A673 (cell line): ENCODE results near the gene TAX1BP1. TPM values are rescaled to one million over a fixed set of nuclear protein-coding genes. Genes with fewer than 3 reads are reported as not detected.

ENCODE experiments used
- BruUV-seq: library from RNA; stranded (reverse); fragments of 400-500 nt; replicated peaks from 2 replicates; lab custom pipeline; 2021; lab: Mats Ljungman, UMichigan
- CTCF ChIA-PET: fragments of 300-600 bp; sonication (Branson Sonifier 250); formaldehyde crosslinking; loops from one replicate; lab custom pipeline; 2022; ENCODE audit warnings: antibody characterized with exemption; lab: Charles Lee
- POLR2A ChIA-PET: fragments of 300-600 bp; sonication (Branson Sonifier 250); formaldehyde crosslinking; loops from one replicate; lab custom pipeline; 2022; ENCODE audit warnings: antibody characterized with exemption; ENCODE audit not compliant: low non-redundant PET; lab: Charles Lee
- DNase-seq: peaks from one replicate; pipeline ENCODE4 v3.0.0-alpha.2; 2015; ENCODE audit warnings: low spot score
- H3K27ac ChIP-seq: fragments of 200-600 bp; sonication (generic); 2 replicates; pipeline ENCODE4 v1.5.1; 2016; ENCODE audit warnings: mixed run types, low read depth, mild to moderate bottlenecking, mixed read lengths, antibody characterized with exemption, low read length; ENCODE audit not compliant: poor library complexity, severe bottlenecking
- H3K27me3 ChIP-seq: fragments of 200-600 bp; sonication (generic); replicated peaks from 2 replicates; pipeline ENCODE4 v1.6.1; 2017; ENCODE audit warnings: mixed run types, low read depth, mild to moderate bottlenecking, mixed read lengths, antibody characterized with exemption, low read length; ENCODE audit not compliant: insufficient read depth, poor library complexity
- H3K36me3 ChIP-seq: fragments of 200-600 bp; sonication (generic); 2 replicates; pipeline ENCODE4 v1.6.1; 2016; ENCODE audit warnings: mixed run types, mild to moderate bottlenecking, mixed read lengths, antibody characterized with exemption, low read length; ENCODE audit not compliant: insufficient read depth, poor library complexity, severe bottlenecking
- H3K4me1 ChIP-seq: fragments of 200-600 bp; sonication (generic); 2 replicates; pipeline ENCODE4 v1.6.1; 2017; ENCODE audit warnings: mixed run types, mild to moderate bottlenecking, mixed read lengths, antibody characterized with exemption, low read length; ENCODE audit not compliant: insufficient read depth, poor library complexity, severe bottlenecking
- H3K4me3 ChIP-seq: fragments of 200-600 bp; sonication (generic); 2 replicates; pipeline ENCODE4 v1.5.1; 2016; ENCODE audit warnings: low read depth, mixed run types, mild to moderate bottlenecking, mixed read lengths, low read length; ENCODE audit not compliant: poor library complexity, severe bottlenecking
- H3K9me3 ChIP-seq: fragments of 200-600 bp; sonication (generic); 2 replicates; pipeline ENCODE4 v1.6.1; 2016; ENCODE audit warnings: mixed run types, low read depth, mild to moderate bottlenecking, mixed read lengths, antibody characterized with exemption, low read length; ENCODE audit not compliant: poor library complexity, severe bottlenecking
- EZH2 ChIP-seq: fragments of 200-600 bp; sonication (generic); IDR thresholded peaks from 2 replicates; pipeline ENCODE4 v1.6.1; 2017; ENCODE audit warnings: borderline replicate concordance, low read depth, mild to moderate bottlenecking, mixed read lengths, antibody characterized with exemption, low read length; ENCODE audit not compliant: poor library complexity, severe bottlenecking
- intact Hi-C: fragments of 100-400 bp; cut with micrococcal nuclease; formaldehyde crosslinking; loops from one replicate; pipeline ENCODE4 v1.10.0; 2022; ENCODE audit not compliant: unreplicated experiment
- total RNA-seq: library from RNA; stranded (reverse); gene quantifications from 2 replicates; pipeline ENCODE4 v1.2.3, GENCODE V29; 2021
- TF ChIP-seq, protein P1 (sequence below): fragments of 300-800, 200-600 bp; sonication (generic); conservative IDR thresholded peaks from 2 replicates; pipeline ENCODE4 v1.5.1; 2017; ENCODE audit warnings: low read depth, mild to moderate bottlenecking, antibody characterized with exemption, low read length, moderate library complexity, mixed read lengths

TAX1BP1 gene
- total RNA-seq, 1 experiment from 2014 or later, result 54.0 TPM

GRCh38 chr7:27822245-27822644, 82.3 kb downstream of the TAX1BP1 start:
- Histone ChIP-seq H3K27ac (no peak overlapping the region), H3K9me3 (no peaks in the 10 kb centered on the region), H3K36me3 (no peaks in the 10 kb centered on the region), H3K27me3 (no peaks in the 10 kb centered on the region), H3K4me3 (no peak overlapping the region), H3K4me1 (no peaks in the 10 kb centered on the region)
- ChIA-PET CTCF (no interaction called here), POLR2A (no interaction called here)
- no peak for TF ChIP-seq EZH2
- TF ChIP-seq, protein P1, sequence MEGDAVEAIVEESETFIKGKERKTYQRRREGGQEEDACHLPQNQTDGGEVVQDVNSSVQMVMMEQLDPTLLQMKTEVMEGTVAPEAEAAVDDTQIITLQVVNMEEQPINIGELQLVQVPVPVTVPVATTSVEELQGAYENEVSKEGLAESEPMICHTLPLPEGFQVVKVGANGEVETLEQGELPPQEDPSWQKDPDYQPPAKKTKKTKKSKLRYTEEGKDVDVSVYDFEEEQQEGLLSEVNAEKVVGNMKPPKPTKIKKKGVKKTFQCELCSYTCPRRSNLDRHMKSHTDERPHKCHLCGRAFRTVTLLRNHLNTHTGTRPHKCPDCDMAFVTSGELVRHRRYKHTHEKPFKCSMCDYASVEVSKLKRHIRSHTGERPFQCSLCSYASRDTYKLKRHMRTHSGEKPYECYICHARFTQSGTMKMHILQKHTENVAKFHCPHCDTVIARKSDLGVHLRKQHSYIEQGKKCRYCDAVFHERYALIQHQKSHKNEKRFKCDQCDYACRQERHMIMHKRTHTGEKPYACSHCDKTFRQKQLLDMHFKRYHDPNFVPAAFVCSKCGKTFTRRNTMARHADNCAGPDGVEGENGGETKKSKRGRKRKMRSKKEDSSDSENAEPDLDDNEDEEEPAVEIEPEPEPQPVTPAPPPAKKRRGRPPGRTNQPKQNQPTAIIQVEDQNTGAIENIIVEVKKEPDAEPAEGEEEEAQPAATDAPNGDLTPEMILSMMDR, result no peak
- no peak for DNase-seq
- BruUV-seq, result no TSS peak
- intact Hi-C loops, result no loop called here

- H3K27me3 ChIP-seq, result no peaks in the 10 kb centered on the region
Observed at GRCh38 chr7:27825891-27826290, 85.9 kb downstream of the TAX1BP1 start.

DNA sequence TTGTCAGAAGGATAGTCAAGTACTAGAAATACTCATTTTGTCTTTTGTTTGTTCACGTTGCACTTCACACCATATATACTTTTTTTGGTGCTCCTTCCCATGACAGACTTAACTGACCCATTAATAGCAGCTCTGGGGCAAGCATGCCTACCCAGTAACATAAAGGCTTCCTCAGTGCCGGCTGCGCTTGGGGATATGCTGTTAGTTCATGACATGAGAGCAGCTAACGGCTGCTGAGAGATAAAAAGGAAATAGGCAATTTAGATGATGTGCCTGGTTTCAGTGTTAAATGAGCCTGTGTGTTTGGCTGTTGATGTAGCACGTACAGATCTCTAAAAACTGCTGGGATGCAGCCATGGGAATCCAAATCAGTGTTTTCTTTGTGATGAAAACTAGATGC, 86.4 kb downstream of the TAX1BP1 start:
- ChIA-PET CTCF (no interaction called here), POLR2A (no interaction called here)
- H3K4me3 ChIP-seq, result no peak overlapping the region
- no peak for TF ChIP-seq EZH2
- TF ChIP-seq, protein P1, result no peak
- intact Hi-C loops, result no loop called here
- BruUV-seq, result no TSS peak
- H3K9me3 ChIP-seq, result no peaks in the 10 kb centered on the region
- no peak for DNase-seq
- no peaks in the 10 kb centered on the region for H3K36me3 ChIP-seq
- no peak overlapping the region for H3K27ac ChIP-seq
- H3K27me3 ChIP-seq, result no peaks in the 10 kb centered on the region
- no peaks in the 10 kb centered on the region for H3K4me1 ChIP-seq

More at GRCh38 chr7:27825891-27826290, 85.9 kb downstream of the TAX1BP1 start:
- ChIA-PET CTCF (no interaction called here), POLR2A (no interaction called here)
- no peak for DNase-seq
- Histone ChIP-seq H3K9me3 (no peaks in the 10 kb centered on the region), H3K27ac (no peak overlapping the region), H3K36me3 (no peaks in the 10 kb centered on the region), H3K4me1 (no peaks in the 10 kb centered on the region), H3K4me3 (no peak overlapping the region)
- no TSS peak for BruUV-seq
- TF ChIP-seq EZH2, result no peak
- TF ChIP-seq, protein P1, result no peak
- intact Hi-C loops, result no loop called here
